ENCODE measurements around the gene OR4E2. TPM values are rescaled to one million over a fixed set of nuclear protein-coding genes. Genes with fewer than 3 reads are reported as not detected.
"Not testable (repeated sequence)": the region's sequence is repeated elsewhere in the genome, so short reads cannot be mapped to it uniquely, and the experiment has no call there.

Gene OR4E2, protein sequence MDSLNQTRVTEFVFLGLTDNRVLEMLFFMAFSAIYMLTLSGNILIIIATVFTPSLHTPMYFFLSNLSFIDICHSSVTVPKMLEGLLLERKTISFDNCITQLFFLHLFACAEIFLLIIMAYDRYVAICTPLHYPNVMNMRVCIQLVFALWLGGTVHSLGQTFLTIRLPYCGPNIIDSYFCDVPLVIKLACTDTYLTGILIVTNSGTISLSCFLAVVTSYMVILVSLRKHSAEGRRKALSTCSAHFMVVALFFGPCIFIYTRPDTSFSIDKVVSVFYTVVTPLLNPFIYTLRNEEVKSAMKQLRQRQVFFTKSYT
- not detected for total RNA-seq

DNA sequence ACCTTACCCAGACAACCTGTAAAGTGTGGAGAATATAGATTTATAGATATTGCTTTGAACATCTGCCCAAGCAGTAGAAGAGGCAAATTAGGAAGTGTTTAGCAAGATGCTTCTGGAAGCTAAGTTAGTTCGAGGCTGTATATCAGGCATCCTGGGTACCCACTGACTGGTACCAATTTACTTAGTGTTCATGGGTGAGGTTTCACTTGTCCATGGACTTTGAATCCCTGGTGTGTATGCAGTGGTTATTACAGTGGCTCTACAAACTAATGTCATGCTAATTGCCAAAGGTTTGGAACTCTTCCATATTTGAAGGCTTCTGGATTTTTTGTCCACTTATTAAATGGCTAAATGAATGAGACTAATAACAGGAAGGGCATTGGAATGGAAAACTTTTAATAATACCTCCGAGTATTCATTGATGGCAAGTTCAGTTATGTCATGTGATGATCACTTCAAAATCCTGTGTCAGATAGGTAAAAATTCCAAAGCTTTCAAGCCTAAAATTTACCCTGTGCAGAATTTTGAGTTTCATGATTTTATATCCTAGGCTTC, at the start of gene OR4E2:
TSS of gene OR4E2 (plus strand) at position 505 of the 555 bp plus-strand sequence. CDS start 11,248 bp downstream, outside the sequence.
- H3K27ac ChIP-seq = no peak within 1 kb of the TSS
- WGBS, 2 donors = 72 to 73% methylated on average over 2 of the region's 2 CpGs
- TF ChIP-seq POLR2A (IDR thresholded peaks at IDR 0.05) (no peak), EP300 (IDR thresholded peaks at IDR 0.05) (no peak), CTCF (IDR thresholded peaks at IDR 0.05) (no peak)

DNA sequence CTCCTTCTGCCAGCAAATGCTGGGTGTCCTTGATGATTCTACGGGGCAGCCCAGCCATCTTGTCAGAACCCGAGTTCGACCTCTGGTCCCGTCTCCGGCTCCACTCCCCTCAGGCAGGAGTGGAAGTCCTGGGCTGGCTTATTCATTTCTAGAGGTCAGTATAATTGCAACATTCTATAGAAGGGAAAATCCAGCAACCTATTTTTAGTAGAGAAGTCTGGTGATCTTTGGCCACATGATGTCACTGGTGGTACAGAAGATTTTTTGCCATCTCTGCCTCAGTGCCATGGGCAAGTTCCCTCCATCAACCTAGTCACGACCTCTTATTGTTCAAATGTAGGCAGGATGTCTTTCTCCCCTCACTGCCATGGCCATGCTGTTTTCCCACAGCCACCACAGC, 41.3 kb upstream of the OR4E2 start:
- H3K4me3 ChIP-seq = no peak overlapping the region
- H3K4me1 ChIP-seq = no peaks in the 10 kb centered on the region
- no peak for DNase-seq (ENCODE audit: low spot score in 2 of 2)
- no peaks in the 10 kb centered on the region for H3K27me3 ChIP-seq
- no peak overlapping the region for H3K27ac ChIP-seq
- WGBS, 2 donors = 63 to 79% methylated on average over 6 of the region's 6 CpGs
- H3K9me3 ChIP-seq = no peaks in the 10 kb centered on the region
- H3K36me3 ChIP-seq = no peaks in the 10 kb centered on the region
- TF ChIP-seq EP300 (IDR thresholded peaks at IDR 0.05) = no peak
- no peak for TF ChIP-seq CTCF (IDR thresholded peaks at IDR 0.05)
- no peak for TF ChIP-seq POLR2A (IDR thresholded peaks at IDR 0.05)

More for the DNA sequence above, at the start of gene OR4E2:
- Histone ChIP-seq H3K4me3 (no peak within 1 kb of the TSS), H3K27me3 (no peaks in the 10 kb centered on the region), H3K36me3 (no peaks in the 10 kb centered on the region), H3K4me1 (no peaks in the 10 kb centered on the region), H3K9me3 (no peaks in the 10 kb centered on the region)
- no peak for DNase-seq (ENCODE audit: low spot score in 2 of 2)

DNA sequence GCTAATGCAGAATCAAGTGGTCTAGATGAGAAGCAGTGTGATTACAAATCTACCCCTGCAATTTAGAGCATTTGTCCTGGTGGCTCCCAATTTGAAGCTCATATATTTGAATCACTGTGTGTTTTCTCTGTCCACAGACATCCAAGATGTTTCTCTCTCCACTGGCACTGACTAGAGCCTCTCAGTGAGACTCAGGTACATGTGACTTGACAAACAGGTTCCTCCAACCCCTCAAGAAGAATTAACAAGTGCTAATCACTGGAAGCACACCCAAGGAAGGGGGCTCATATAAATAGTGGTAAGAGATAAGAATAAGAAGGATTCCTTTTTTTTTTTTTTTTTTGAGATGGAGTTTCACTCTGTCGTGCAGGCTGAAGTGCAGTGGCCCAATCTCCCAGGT, 39.4 kb upstream of the OR4E2 start:
- no peak overlapping the region for H3K4me3 ChIP-seq
- TF ChIP-seq EP300 (IDR thresholded peaks at IDR 0.05) (no peak), POLR2A (IDR thresholded peaks at IDR 0.05) (no peak), CTCF (IDR thresholded peaks at IDR 0.05) (no peak)
- H3K27me3 ChIP-seq = no peaks in the 10 kb centered on the region
- H3K36me3 ChIP-seq = no peaks in the 10 kb centered on the region
- DNase-seq (ENCODE audit: low spot score in 2 of 2) = no peak
- no peaks in the 10 kb centered on the region for H3K4me1 ChIP-seq
- WGBS, 2 donors = 54 to 65% methylated on average over 1 of the region's 1 CpG
- no peaks in the 10 kb centered on the region for H3K9me3 ChIP-seq
- no peak overlapping the region for H3K27ac ChIP-seq

GRCh38 chr14:21617614-21618013, 36.0 kb upstream of the OR4E2 start:
- Histone ChIP-seq H3K36me3 (no peaks in the 10 kb centered on the region), H3K27ac (no peak overlapping the region), H3K4me1 (no peaks in the 10 kb centered on the region), H3K4me3 (no peak overlapping the region), H3K9me3 (no peaks in the 10 kb centered on the region), H3K27me3 (no peaks in the 10 kb centered on the region)
- TF ChIP-seq POLR2A (IDR thresholded peaks at IDR 0.05) (no peak), EP300 (IDR thresholded peaks at IDR 0.05) (no peak), CTCF (IDR thresholded peaks at IDR 0.05) (no peak)
- 59 to 72% methylated on average over 8 of the region's 8 CpGs for whole genome bisulfite sequencing, 2 donors
- DNase-seq (ENCODE audit: low spot score in 2 of 2) = no peak

DNA sequence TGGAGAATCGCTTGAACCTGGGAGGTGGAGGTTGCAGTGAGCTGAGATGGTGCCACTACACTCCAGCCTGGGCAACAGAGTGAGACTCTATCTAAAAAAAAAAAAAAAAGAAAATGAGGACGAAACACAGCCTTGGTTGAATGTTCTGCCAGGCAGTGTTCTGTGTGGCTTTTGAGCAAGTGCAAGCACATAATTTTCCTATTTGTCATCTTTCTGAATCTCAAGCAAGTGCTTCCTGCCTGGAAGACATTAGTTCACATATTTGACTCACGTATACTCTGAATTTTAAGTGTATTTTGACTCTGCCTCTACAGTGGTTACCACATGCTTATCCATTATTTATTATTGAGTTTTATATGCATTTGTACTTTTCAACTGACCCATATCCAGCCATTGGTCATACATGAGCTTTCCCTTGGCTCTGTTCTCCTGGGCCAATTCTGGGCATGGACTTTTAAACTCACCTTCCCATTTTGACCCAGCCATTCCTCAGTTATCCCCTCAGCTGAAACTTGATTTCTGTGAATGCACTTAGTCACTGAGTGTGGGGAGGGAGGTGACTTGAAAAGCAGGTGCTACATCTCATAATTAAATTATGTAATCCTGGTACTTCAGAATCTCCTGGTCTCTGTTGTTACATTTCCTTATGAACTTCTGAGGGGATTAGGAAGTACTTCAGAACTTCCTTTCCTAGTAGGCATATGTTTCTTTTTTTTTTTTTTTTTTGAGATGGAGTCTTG, 27.0 kb upstream of the OR4E2 start:
- WGBS, 2 donors = 54 to 60% methylated on average over 3 of the region's 3 CpGs
- H3K4me3 ChIP-seq = no peak overlapping the region
- TF ChIP-seq EP300 (IDR thresholded peaks at IDR 0.05) (no peak), POLR2A (IDR thresholded peaks at IDR 0.05) (no peak), CTCF (IDR thresholded peaks at IDR 0.05) (no peak)
- DNase-seq (ENCODE audit: low spot score in 2 of 2) = no peak
- no peaks in the 10 kb centered on the region for H3K27me3 ChIP-seq
- no peaks in the 10 kb centered on the region for H3K9me3 ChIP-seq
- no peaks in the 10 kb centered on the region for H3K36me3 ChIP-seq
- no peak overlapping the region for H3K27ac ChIP-seq
- no peaks in the 10 kb centered on the region for H3K4me1 ChIP-seq

DNA sequence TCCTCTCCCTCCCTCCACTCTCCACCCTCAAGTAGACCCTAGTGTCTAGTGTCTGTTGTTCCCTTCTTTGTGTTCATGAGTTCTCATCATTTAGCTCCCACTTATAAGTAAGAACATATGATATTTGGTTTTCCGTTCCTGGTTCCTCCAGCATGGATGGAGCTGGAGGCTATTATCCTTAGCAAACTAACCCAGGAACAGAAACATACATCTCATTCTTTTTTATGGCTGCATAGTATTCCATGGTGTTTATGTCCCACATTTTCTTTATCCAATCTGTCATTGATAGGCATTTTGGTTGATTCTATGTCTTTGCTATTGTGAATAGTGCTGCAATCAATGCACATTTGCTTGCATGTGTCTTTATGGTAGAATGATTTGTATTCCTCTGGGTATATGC, 23.1 kb upstream of the OR4E2 start:
- H3K27ac ChIP-seq; H3K36me3 ChIP-seq; DNase-seq (ENCODE audit: low spot score in 2 of 2); H3K9me3 ChIP-seq; H3K27me3 ChIP-seq; H3K4me1 ChIP-seq; H3K4me3 ChIP-seq: not testable (repeated sequence)
- 95 to 100% methylated on average over 1 of the region's 1 CpG for WGBS, 2 donors
